Gastroesophageal sphincter (tissue), 4 donors: ENCODE measurements around the gene TNFRSF4. TPM values are rescaled to one million over a fixed set of nuclear protein-coding genes. Genes with fewer than 3 reads are reported as not detected.

ENCODE experiments used
- ATAC-seq: fragments of 150-250 bp; one replicate; pipeline ENCODE4 v1.9.1; 2016; ENCODE audit warnings: mild to moderate bottlenecking, moderate library complexity
- H3K27ac ChIP-seq, 4 donors: fragments of 200-600 bp; sonication (generic) in 3 of 4; 1 replicate in 3 of 4; 2 replicates in 1 of 4; pipeline ENCODE4 v1.5.1; 2016 to 2019
- H3K27me3 ChIP-seq: fragments of 200-600 bp; sonication (generic); one replicate; pipeline ENCODE4 v1.5.1; 2019
- H3K36me3 ChIP-seq, 2 donors: fragments of 200-600 bp; sonication (generic); one replicate each; pipeline ENCODE4 v1.5.1; 2019; ENCODE audit warnings: control low read depth in 1 of 2
- H3K4me1 ChIP-seq, 3 donors: fragments of 200-600 bp; sonication (generic); 1 replicate in 2 of 3; 2 replicates in 1 of 3; pipeline ENCODE4 v1.5.1; 2016 to 2019; ENCODE audit warnings: control low read depth in 2 of 3
- H3K4me3 ChIP-seq, 2 donors: fragments of 200-600 bp; sonication (generic); one replicate each; pipeline ENCODE4 v1.5.1; 2019; ENCODE audit warnings: mild to moderate bottlenecking in 1 of 2, moderate library complexity in 1 of 2
- H3K9me3 ChIP-seq, 3 donors: fragments of 200-600 bp; sonication (generic); one replicate each; pipeline ENCODE4 v1.5.1; 2017 to 2019; ENCODE audit warnings: control low read depth in 2 of 3
- EP300 ChIP-seq: sonication (generic); formaldehyde crosslinking; IDR thresholded peaks from one replicate; pipeline ENCODE4 v1.6.1; 2017; ENCODE audit warnings: antibody characterized with exemption, mild to moderate bottlenecking
- POLR2A ChIP-seq, 2 donors: fragments of 450-650 bp; IDR thresholded peaks; one replicate each; pipeline ENCODE4 v1.6.1; 2017; ENCODE audit warnings: antibody characterized with exemption in 2 of 2, mild to moderate bottlenecking in 2 of 2, moderate library complexity in 1 of 2
- POLR2AphosphoS5 ChIP-seq: sonication (generic); formaldehyde crosslinking; IDR thresholded peaks from one replicate; pipeline ENCODE4 v1.6.1; 2017; ENCODE audit warnings: antibody characterized with exemption
- WGBS, 2 donors: methylation state at CpG; one replicate each; pipeline ENCODE4 v1.1.5; 2018; ENCODE audit warnings: low coverage in 1 of 2; 5-methylcytosine and 5-hydroxymethylcytosine counted together
- total RNA-seq, 4 donors: library from RNA; depleted of rRNA; stranded (reverse); fragments of >200 nt; gene quantifications; one replicate each; pipeline ENCODE4 v1.1.0, GENCODE V29; 2016
- TF ChIP-seq, protein P1 (sequence below), 4 experiments: fragments of 200-600 bp in 2 of 4; fragments of 450-650 bp in 2 of 4; sonication (generic) in 1 of 4; IDR thresholded peaks; one replicate each; pipeline ENCODE4 v1.5.1; 2017 to 2019; ENCODE audit warnings: antibody characterized with exemption in 4 of 4, mild to moderate bottlenecking in 2 of 4, moderate library complexity in 2 of 4

The TNFRSF4 gene
- total RNA-seq, 4 donors from 2014 or later = 0.93 to 1.6 (median 1.3) TPM

DNA sequence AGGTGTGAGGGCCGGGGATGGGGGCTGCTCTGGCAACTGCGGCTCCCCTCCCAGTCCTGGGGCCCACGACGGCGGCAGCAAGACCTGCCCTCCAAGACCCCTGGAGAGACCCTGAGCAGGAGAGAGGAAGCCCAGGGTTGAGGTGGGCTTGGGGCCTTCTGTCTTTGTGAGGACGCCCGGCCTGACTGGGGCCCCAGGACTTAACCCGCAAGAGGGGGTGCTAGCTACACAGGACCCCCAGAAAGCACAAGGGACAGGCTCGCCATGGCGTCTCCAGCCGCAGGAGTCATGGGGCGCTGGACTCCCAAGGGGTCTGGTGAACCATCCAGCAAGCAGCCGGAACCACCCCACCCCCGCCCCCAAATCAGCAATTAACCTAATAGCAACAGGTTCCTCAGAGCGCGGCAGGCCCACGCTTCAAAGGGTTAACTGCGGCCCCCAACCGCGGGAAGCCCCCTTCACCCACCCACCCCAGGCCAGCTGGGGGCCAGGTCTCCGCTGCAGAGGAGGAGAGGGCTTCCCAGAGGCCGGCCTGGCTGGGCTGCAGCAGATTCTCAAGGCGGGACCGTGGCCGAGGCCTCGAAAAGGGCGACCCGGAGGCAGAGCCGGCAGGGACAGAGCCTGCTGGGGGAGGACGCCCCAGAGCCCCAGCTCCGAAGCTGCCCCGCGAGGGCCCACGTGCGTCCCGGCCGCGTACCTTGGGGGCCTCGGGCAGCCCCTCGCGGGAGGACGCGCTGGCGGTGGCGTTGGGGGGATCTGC is 32.0 kb upstream of the TNFRSF4 start:
- TF ChIP-seq POLR2AphosphoS5 (no peak), EP300 (no peak), POLR2A (IDR thresholded peaks at IDR 0.05) (no peak)
- TF ChIP-seq, protein P1, sequence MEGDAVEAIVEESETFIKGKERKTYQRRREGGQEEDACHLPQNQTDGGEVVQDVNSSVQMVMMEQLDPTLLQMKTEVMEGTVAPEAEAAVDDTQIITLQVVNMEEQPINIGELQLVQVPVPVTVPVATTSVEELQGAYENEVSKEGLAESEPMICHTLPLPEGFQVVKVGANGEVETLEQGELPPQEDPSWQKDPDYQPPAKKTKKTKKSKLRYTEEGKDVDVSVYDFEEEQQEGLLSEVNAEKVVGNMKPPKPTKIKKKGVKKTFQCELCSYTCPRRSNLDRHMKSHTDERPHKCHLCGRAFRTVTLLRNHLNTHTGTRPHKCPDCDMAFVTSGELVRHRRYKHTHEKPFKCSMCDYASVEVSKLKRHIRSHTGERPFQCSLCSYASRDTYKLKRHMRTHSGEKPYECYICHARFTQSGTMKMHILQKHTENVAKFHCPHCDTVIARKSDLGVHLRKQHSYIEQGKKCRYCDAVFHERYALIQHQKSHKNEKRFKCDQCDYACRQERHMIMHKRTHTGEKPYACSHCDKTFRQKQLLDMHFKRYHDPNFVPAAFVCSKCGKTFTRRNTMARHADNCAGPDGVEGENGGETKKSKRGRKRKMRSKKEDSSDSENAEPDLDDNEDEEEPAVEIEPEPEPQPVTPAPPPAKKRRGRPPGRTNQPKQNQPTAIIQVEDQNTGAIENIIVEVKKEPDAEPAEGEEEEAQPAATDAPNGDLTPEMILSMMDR (IDR thresholded peaks at IDR 0.05) = no peak
- Histone ChIP-seq H3K9me3 (no peaks in the 10 kb centered on the region), H3K4me3 (peak overlapping the region in 1 of 2 donors; percentile 8), H3K36me3 (peaks cover 0 to 32% of the 10 kb centered on the region in 2 donors), H3K27me3 (peaks cover 50% of the 10 kb centered on the region), H3K27ac (no peak overlapping the region), H3K4me1 (peaks cover 0 to 16% (median 0%) of the 10 kb centered on the region in 3 donors)
- no peak for ATAC-seq
- WGBS, 2 donors = 88% methylated on average over 5 of the region's 45 CpGs; no CpG with 5 or more reads in 1 of the 2 donors

DNA sequence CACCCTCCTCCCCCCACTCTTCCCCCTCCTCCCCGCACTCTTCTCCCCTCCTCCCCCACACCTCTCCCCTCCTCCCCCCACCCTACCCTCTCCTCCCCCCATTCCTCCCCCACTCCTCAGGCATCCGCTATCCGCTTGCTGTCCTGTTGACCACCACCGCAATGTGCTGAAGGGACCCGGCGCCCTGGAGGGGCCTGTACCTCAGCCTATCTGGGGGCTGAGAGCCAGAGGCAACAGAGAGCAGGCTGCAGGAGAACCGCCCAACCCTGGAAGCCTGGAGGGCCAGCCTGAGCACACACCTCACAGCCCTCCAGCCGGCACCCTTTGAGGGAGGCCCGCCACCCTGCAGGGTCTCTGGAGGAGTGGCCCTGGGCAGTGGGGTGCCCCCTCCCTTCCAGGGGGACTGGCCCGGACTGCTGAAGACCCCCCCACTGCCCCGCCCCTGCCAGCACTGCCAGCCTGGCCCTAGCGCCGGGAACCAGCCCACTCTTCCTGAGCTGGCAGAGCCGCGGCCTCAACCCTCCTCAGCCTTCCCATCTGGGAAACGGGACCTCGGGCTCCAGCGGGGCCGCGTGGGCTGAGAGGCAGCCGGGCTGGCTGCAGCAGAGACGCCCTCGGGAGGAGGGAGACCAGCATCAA is 31.3 kb upstream of the TNFRSF4 start:
- WGBS, 2 donors = no CpG with 5 or more reads among the region's 23 CpGs
- H3K27me3 ChIP-seq = peaks cover 57% of the 10 kb centered on the region
- peaks cover 0 to 25% of the 10 kb centered on the region in 2 donors for H3K36me3 ChIP-seq
- no peak overlapping the region for H3K27ac ChIP-seq
- no peak for ATAC-seq
- no peak overlapping the region for H3K4me3 ChIP-seq
- TF ChIP-seq POLR2A (IDR thresholded peaks at IDR 0.05) (no peak), POLR2AphosphoS5 (no peak), EP300 (no peak)
- TF ChIP-seq, protein P1 (IDR thresholded peaks at IDR 0.05) = no peak
- peaks cover 0 to 16% (median 0%) of the 10 kb centered on the region in 3 donors for H3K4me1 ChIP-seq
- H3K9me3 ChIP-seq = no peaks in the 10 kb centered on the region

DNA sequence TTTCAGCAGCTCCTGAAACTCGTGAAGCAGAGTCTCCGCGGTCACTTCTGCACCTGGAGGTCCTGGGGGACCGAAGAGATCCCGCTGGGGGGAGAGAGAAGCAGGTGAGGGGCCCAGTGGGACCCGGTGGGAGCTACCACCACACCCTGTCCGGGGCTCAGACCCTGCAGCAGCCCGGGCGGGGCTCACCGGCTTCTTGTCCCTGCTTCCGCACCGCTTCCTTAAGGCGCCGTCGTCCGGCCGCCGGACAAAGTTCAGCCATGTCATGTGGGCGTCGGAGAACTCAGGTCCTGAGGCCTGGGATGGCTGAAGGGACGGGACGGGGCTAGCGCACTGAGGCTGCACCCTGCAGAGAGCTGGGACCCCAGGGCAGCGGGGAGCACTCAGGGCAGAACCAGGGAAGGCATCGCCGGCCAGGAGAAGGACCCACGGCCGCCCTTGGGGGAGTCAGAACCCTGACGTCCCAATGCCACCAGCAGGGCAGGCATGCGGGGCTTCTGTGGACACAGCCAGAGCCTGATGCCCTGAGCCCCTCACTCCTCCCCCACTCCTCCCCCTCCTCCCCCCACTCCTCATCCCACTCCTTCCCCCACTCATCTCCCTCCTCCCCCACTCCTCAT is 30.3 kb upstream of the TNFRSF4 start:
- Histone ChIP-seq H3K9me3 (no peaks in the 10 kb centered on the region), H3K4me1 (peaks cover 0 to 16% (median 0%) of the 10 kb centered on the region in 3 donors), H3K27ac (no peak overlapping the region), H3K27me3 (peaks cover 67% of the 10 kb centered on the region), H3K36me3 (peaks cover 0 to 25% of the 10 kb centered on the region in 2 donors), H3K4me3 (no peak overlapping the region)
- TF ChIP-seq POLR2A (IDR thresholded peaks at IDR 0.05) (no peak), POLR2AphosphoS5 (no peak), EP300 (no peak)
- TF ChIP-seq, protein P1 (IDR thresholded peaks at IDR 0.05) = no peak
- no peak for ATAC-seq
- whole genome bisulfite sequencing, 2 donors = 74% methylated on average over 9 of the region's 30 CpGs; no CpG with 5 or more reads in 1 of the 2 donors

DNA sequence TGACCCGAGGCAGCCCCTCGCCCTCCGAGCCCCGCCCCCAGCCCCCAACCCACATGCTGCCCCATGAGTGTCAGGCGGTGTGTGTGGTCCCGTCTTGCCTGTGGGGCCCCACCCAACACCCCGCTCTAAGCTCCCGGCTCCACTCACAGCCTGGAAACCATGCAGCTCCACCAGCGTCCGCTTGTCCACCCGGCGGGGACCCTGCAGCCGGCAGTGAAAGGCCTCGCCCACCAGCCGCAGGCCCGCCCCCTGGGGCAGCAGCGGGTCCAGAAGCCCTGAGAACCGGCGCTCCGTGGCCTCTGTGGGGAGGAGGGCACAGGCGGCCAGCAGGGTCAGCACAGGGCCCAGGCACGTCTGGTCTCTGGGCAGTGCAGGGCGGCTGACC is 29.8 kb upstream of the TNFRSF4 start:
- no peak for TF ChIP-seq EP300
- TF ChIP-seq POLR2A (IDR thresholded peaks at IDR 0.05) = no peak
- no peak for TF ChIP-seq POLR2AphosphoS5
- TF ChIP-seq, protein P1 (IDR thresholded peaks at IDR 0.05) = no peak
- no peaks in the 10 kb centered on the region for H3K9me3 ChIP-seq
- H3K4me3 ChIP-seq = no peak overlapping the region
- no peak overlapping the region for H3K27ac ChIP-seq
- peaks cover 72% of the 10 kb centered on the region for H3K27me3 ChIP-seq
- ATAC-seq = no peak
- peaks cover 0 to 25% of the 10 kb centered on the region in 2 donors for H3K36me3 ChIP-seq
- no CpG with 5 or more reads among the region's 23 CpGs for WGBS, 2 donors
- peaks cover 0 to 16% (median 0%) of the 10 kb centered on the region in 3 donors for H3K4me1 ChIP-seq
